Prostate gland (tissue), 2 donors: Measurements from ENCODE around the gene ZNF358. TPM values are rescaled to one million over a fixed set of nuclear protein-coding genes. Genes with fewer than 3 reads are reported as not detected.

Experiments used
- DNase-seq: peaks from one replicate; pipeline ENCODE4 v3.0.0-alpha.2; 2019; ENCODE audit warnings: low spot score
- H3K27ac ChIP-seq, 2 donors: fragments of 200-600 bp; sonication (generic); 2 replicates each; pipeline ENCODE4 v1.5.1; 2017 to 2019
- H3K27me3 ChIP-seq: fragments of 200-600 bp; sonication (generic); replicated peaks from 2 replicates; pipeline ENCODE4 v1.5.1; 2019; ENCODE audit not compliant: insufficient read depth
- H3K36me3 ChIP-seq, 2 donors: fragments of 200-600 bp; sonication (generic); 1 replicate in 1 of 2; 2 replicates in 1 of 2; pipeline versions ENCODE4 v1.5.1 to v1.8.1; 2017 to 2019
- H3K4me1 ChIP-seq: fragments of 200-600 bp; sonication (generic); replicated peaks from 2 replicates; pipeline ENCODE4 v1.5.1; 2019
- H3K4me3 ChIP-seq, 2 donors: fragments of 200-600 bp; sonication (generic); 2 replicates each; pipeline ENCODE4 v1.5.1; 2017 to 2019
- H3K9me3 ChIP-seq: fragments of 200-600 bp; sonication (generic); 2 replicates; pipeline ENCODE4 v1.5.1; 2017
- CTCF ChIP-seq, 4 experiments: fragments of 200-600 bp in 2 of 4; fragments of 450-650 bp in 2 of 4; sonication (generic) in 2 of 4; IDR thresholded peaks; 1 replicate in 3 of 4; 2 replicates in 1 of 4; pipeline ENCODE4 v1.5.1; 2016 to 2019; ENCODE audit warnings: antibody characterized with exemption in 4 of 4, mild to moderate bottlenecking in 2 of 4, moderate library complexity in 2 of 4
- POLR2A ChIP-seq: fragments of 450-650 bp; IDR thresholded peaks from one replicate; pipeline ENCODE4 v1.6.1; 2016; ENCODE audit warnings: antibody characterized with exemption, mild to moderate bottlenecking
- POLR2AphosphoS5 ChIP-seq: sonication (generic); formaldehyde crosslinking; IDR thresholded peaks from one replicate; pipeline ENCODE4 v1.6.1; 2017; ENCODE audit warnings: antibody characterized with exemption
- WGBS: methylation state at CpG from one replicate; pipeline ENCODE4 v1.1.5; 2018; 5-methylcytosine and 5-hydroxymethylcytosine counted together
- intact Hi-C: fragments of 100-400 bp; cut with DNase I; formaldehyde crosslinking; loops from one replicate; pipeline ENCODE4 v1.14.2; 2022
- total RNA-seq, 2 donors: library from RNA; depleted of rRNA; stranded (reverse); fragments of >200 nt; gene quantifications; one replicate each; pipeline ENCODE4 v1.1.0, GENCODE V29; 2016

The ZNF358 gene
- total RNA-seq, 2 donors from 2014 or later, result 104 to 116 TPM

GRCh38 chr19:7505682-7506384 lies 10.1 kb upstream of the ZNF358 start:
- no peaks in the 10 kb centered on the region for H3K4me1 ChIP-seq
- DNase-seq, result no peak
- H3K9me3 ChIP-seq, result no peaks in the 10 kb centered on the region
- 2% methylated on average over 27 of the region's 33 CpGs for whole genome bisulfite sequencing
- no peak overlapping the region for H3K27ac ChIP-seq
- no peaks in the 10 kb centered on the region for H3K27me3 ChIP-seq
- TF ChIP-seq POLR2AphosphoS5 (no peak), POLR2A (no peak), CTCF (IDR thresholded peaks at IDR 0.05) (no peak)
- intact Hi-C loops, result no loop called here
- no peaks in the 10 kb centered on the region for H3K36me3 ChIP-seq
- no peak overlapping the region for H3K4me3 ChIP-seq

DNA sequence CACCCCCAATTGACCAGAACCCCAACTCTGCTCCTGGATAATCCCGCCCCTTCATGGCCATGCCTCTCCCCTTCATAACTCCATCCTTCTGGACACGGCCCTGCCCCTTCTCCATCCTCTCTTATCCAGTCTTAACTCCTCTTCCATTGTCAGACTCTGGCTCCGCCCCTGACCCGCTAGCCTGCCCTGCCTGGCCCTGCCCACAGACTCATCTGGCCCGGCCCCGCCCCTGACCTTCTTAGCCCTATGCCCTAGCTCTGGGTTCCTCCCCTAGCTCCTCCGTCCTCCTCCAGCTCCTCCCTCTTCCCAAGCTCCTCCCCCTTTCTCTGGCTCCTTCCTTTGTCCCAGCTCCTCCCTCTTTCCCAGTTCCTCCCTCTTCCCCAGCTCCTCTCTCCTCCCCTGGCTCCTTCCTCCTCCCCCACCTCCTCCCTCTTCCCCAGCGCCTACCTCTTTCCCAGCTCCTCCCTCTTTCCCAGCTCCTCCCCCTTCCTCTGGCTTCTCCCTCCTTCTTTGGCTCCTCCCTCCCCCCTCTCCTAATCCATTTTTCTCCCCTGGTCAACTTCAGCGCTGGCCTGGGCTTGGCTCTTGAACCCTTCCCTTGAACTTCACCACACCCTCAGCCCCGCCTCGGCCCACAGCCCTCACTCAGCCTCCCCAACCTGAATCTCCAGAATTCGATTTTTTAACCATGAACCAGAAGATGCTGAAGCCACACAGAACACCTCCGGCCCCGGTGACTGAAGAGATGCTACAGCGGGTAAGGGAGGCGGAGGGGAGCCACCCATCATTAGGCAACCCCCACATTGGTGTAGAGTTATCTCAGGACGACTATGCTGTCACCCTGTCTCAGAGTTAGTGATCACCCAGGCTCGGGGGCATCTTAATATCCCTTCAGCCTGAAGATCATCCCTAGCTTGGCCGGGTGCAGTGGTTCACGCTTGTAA lies 9.2 kb upstream of the ZNF358 start:
- H3K4me3 ChIP-seq, result no peak overlapping the region
- intact Hi-C loops, result no loop called here

DNA sequence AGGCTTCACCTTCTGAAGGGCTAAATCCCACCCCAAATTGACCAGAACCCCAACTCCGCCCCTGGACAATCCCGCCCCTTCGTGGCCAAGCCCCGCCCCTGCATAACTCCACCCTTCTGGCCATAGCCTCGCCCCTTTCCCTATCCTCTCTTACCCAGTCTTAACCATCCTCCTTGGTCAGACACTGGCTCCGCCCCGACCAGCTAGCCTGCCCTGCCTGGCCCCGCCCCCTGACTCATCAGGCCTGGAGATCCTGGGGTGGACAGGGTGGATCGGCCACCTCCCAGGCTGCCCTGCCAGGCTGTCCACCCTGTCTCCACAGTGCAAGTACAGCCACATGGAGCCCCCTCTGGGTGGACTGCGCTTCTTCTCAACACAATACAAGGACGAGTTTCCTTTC lies 8.0 kb upstream of the ZNF358 start:
- WGBS, result 39% methylated on average over 11 of the region's 11 CpGs
- no peaks in the 10 kb centered on the region for H3K4me1 ChIP-seq
- no peak overlapping the region for H3K4me3 ChIP-seq
- H3K36me3 ChIP-seq, result no peaks in the 10 kb centered on the region
- no peaks in the 10 kb centered on the region for H3K9me3 ChIP-seq
- TF ChIP-seq POLR2A, result no peak
- no peak for TF ChIP-seq CTCF (IDR thresholded peaks at IDR 0.05)
- no peak for TF ChIP-seq POLR2AphosphoS5
- H3K27me3 ChIP-seq, result no peaks in the 10 kb centered on the region
- intact Hi-C loops, result no loop called here
- DNase-seq, result no peak
- H3K27ac ChIP-seq, result no peak overlapping the region

More for the DNA sequence above, 9.2 kb upstream of the ZNF358 start:
- Histone ChIP-seq H3K27ac (no peak overlapping the region), H3K27me3 (no peaks in the 10 kb centered on the region), H3K36me3 (no peaks in the 10 kb centered on the region), H3K9me3 (no peaks in the 10 kb centered on the region), H3K4me1 (no peaks in the 10 kb centered on the region)
- TF ChIP-seq POLR2AphosphoS5, result no peak
- TF ChIP-seq CTCF (IDR thresholded peaks at IDR 0.05), result no peak
- TF ChIP-seq POLR2A, result no peak
- no peak for DNase-seq
- 52% methylated on average over 20 of the region's 20 CpGs for WGBS

DNA sequence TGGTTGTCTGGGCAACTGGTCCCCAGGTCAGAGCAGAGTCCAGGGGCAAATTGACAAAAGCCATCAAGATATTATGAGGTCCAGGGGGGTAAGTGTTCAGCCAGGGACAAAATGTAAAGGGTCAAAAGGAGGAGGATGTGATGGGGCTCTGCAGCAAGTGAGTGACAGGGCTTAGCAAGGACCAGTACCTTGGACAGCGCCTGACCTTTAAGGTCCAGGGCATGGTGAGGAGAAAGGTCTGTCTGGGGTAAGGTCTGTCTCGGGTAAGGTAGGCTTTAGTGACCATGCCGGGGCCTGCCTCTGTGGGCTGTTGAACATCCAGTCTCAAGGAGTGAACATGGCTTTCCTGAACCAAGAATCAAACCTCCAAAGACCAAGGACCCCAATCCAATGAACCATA lies 6.3 kb upstream of the ZNF358 start:
- DNase-seq, result no peak
- no peak for TF ChIP-seq POLR2A
- no peak for TF ChIP-seq CTCF (IDR thresholded peaks at IDR 0.05)
- no peak for TF ChIP-seq POLR2AphosphoS5
- Histone ChIP-seq H3K36me3 (no peaks in the 10 kb centered on the region), H3K4me3 (no peak overlapping the region), H3K4me1 (no peaks in the 10 kb centered on the region), H3K27me3 (no peaks in the 10 kb centered on the region), H3K9me3 (no peaks in the 10 kb centered on the region), H3K27ac (no peak overlapping the region)
- intact Hi-C loops, result no loop called here
- 22% methylated on average over 3 of the region's 3 CpGs for WGBS
